ENCODE results near the gene RMDN2.

RMDN2 gene

GRCh38 chr2:37966326-37966725 lies 41.2 kb downstream of the RMDN2 start:
- TF ChIP-seq CTCF (IDR thresholded peaks at IDR 0.05; ENCODE audit: low read length, missing control alignments): no peak
- no peak overlapping the region for H3K4me3 ChIP-seq (replicated peaks; ENCODE audit: low read depth, low read length)
- DNase-seq (ENCODE audit: low read depth): no peak

GRCh38 chr2:37969731-37970130 lies 44.6 kb downstream of the RMDN2 start:
- no peak for TF ChIP-seq CTCF (IDR thresholded peaks at IDR 0.05; ENCODE audit: low read length, missing control alignments)
- DNase-seq (ENCODE audit: low read depth): no peak
- no peak overlapping the region for H3K4me3 ChIP-seq (replicated peaks; ENCODE audit: low read depth, low read length)

- TF ChIP-seq CTCF (IDR thresholded peaks at IDR 0.05; ENCODE audit: low read length, missing control alignments): no peak
- no peak for DNase-seq (ENCODE audit: low read depth)
- H3K4me3 ChIP-seq (replicated peaks; ENCODE audit: low read depth, low read length): no peak overlapping the region
Observed at GRCh38 chr2:37971971-37972370, 46.9 kb downstream of the RMDN2 start.

- H3K4me3 ChIP-seq (replicated peaks; ENCODE audit: low read depth, low read length): no peak overlapping the region
- no peak for TF ChIP-seq CTCF (IDR thresholded peaks at IDR 0.05; ENCODE audit: low read length, missing control alignments)
- DNase-seq (ENCODE audit: low read depth): no peak
Observed at GRCh38 chr2:37973615-37974353, 48.7 kb downstream of the RMDN2 start.

- TF ChIP-seq CTCF (IDR thresholded peaks at IDR 0.05; ENCODE audit: low read length, missing control alignments): no peak
- DNase-seq (ENCODE audit: low read depth): no peak
- no peak overlapping the region for H3K4me3 ChIP-seq (replicated peaks; ENCODE audit: low read depth, low read length)
Observed at GRCh38 chr2:37975808-37976207, 50.7 kb downstream of the RMDN2 start.

- H3K4me3 ChIP-seq (replicated peaks; ENCODE audit: low read depth, low read length): no peak overlapping the region
- DNase-seq (ENCODE audit: low read depth): no peak
- no peak for TF ChIP-seq CTCF (IDR thresholded peaks at IDR 0.05; ENCODE audit: low read length, missing control alignments)
Observed at GRCh38 chr2:37976411-37976810, 51.3 kb downstream of the RMDN2 start.

GRCh38 chr2:37982147-37982582 lies 57.1 kb downstream of the RMDN2 start:
- peak; percentile 81 for DNase-seq (ENCODE audit: low read depth)
- peak overlapping the region; percentile 24 for H3K4me3 ChIP-seq (replicated peaks; ENCODE audit: low read depth, low read length)
- TF ChIP-seq CTCF (IDR thresholded peaks at IDR 0.05; ENCODE audit: low read length, missing control alignments): peak; percentile 79

Data from fibroblast of pulmonary artery (primary cell).